Esophagus muscularis mucosa (tissue), 4 donors: ENCODE measurements around the gene GLB1L3.

Experiments
- EP300 ChIP-seq: sonication (generic); formaldehyde crosslinking; IDR thresholded peaks from one replicate; pipeline ENCODE4 v1.6.1; 2017; ENCODE audit warnings: antibody characterized with exemption
- POLR2A ChIP-seq: fragments of 450-650 bp; IDR thresholded peaks from one replicate; pipeline ENCODE4 v1.6.1; 2017; ENCODE audit warnings: antibody characterized with exemption, moderate library complexity, mild to moderate bottlenecking, low read depth
- POLR2AphosphoS5 ChIP-seq, 2 donors: sonication (generic); formaldehyde crosslinking; IDR thresholded peaks; one replicate each; pipeline ENCODE4 v1.6.1; 2017; ENCODE audit warnings: antibody characterized with exemption in 2 of 2
- TF ChIP-seq, protein P1 (sequence below), 3 experiments: fragments of 200-600 bp in 2 of 3; fragments of 450-650 bp in 1 of 3; sonication (generic) in 2 of 3; IDR thresholded peaks; one replicate each; pipeline ENCODE4 v1.5.1; 2017 to 2019; ENCODE audit warnings: antibody characterized with exemption in 3 of 3, mild to moderate bottlenecking in 2 of 3, moderate library complexity in 1 of 3

DNA sequence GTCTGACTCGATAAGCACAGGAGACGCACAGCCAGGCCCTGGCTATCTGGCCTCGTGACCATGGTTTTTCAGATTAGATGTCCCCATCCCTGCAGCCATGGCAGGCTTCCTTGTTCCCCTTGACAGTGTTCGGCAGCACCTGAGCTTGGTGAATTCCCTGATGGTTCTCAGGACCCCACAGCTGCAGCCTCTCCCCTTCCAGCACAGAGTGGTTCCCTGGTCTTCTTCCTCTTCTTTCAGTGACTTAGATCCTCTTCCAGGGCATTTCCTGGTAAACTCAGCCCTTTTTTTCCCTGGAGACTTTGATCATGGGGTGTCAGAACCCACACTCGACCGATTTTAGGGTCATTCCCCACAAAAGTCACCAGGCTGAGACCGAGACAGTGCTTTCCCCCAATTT, 14.5 kb downstream of the GLB1L3 start:
- TF ChIP-seq POLR2AphosphoS5 (IDR thresholded peaks at IDR 0.05) = no peak
- no peak for TF ChIP-seq POLR2A
- TF ChIP-seq, protein P1, sequence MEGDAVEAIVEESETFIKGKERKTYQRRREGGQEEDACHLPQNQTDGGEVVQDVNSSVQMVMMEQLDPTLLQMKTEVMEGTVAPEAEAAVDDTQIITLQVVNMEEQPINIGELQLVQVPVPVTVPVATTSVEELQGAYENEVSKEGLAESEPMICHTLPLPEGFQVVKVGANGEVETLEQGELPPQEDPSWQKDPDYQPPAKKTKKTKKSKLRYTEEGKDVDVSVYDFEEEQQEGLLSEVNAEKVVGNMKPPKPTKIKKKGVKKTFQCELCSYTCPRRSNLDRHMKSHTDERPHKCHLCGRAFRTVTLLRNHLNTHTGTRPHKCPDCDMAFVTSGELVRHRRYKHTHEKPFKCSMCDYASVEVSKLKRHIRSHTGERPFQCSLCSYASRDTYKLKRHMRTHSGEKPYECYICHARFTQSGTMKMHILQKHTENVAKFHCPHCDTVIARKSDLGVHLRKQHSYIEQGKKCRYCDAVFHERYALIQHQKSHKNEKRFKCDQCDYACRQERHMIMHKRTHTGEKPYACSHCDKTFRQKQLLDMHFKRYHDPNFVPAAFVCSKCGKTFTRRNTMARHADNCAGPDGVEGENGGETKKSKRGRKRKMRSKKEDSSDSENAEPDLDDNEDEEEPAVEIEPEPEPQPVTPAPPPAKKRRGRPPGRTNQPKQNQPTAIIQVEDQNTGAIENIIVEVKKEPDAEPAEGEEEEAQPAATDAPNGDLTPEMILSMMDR (IDR thresholded peaks at IDR 0.05) = no peak
- no peak for TF ChIP-seq EP300
